CD4-positive, alpha-beta T cell treated with Interleukin-15 for 4 hours (primary cell): ENCODE results near the gene SLIT1.

ENCODE experiments used
- DNase-seq: peaks from one replicate; pipeline ENCODE4 v3.0.0-alpha.2; 2020; ENCODE audit warnings: low spot score

Gene SLIT1

DNA sequence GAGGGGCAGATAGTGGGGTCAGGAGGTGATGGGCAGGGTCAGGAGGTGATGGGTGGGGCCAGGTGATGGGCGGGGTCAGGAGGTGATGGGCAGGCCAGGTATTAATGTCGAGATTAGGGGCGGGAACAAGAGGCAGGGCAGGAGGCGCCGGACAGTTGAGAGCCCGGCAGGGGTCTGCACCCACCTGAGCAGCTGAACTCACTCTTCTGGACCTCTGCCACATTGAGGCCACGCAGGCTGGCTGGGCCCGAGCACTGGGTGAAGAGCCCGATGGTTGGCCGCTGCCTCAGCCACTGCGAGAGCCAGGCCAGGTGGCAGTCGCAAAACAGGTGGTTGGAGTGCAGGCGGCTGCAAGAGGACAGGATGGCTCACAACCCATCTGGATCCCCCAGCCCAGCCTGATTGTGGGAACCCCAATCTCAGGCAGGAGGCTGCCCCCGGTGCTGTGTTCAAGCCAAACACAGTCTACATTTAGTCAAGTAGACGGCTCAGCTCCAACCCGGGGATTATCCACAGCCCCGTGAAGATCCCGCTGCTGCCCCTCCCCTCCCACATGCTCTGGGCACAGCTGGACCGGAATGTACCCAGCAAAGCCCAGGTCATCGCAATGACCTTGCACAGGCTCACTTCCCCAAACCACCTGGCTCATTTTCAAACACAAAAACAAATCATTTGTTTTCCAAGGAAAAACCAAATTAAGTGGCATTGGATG is 122.3 kb downstream of the SLIT1 start:
- no peak for DNase-seq

DNA sequence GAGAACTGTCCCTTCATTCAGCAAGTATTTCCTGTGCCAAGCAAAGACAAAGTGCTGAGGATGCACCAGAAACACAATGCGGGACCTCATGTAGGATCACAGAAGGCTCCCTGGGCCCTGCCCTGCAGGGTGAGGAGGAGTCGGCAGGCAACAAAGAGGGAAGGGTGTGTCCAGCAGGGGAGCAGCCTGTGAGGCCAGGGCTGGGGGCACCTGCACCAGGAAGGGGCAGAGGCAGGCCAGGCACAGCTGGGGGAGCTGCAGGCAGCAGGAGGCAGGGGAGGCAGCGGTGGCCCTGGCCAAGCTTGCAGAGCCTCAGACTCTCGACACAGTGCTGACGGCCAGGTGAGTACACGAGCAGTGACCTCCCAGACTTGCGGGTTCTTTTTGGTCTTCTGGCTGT is 123.3 kb downstream of the SLIT1 start:
- no peak for DNase-seq

DNA sequence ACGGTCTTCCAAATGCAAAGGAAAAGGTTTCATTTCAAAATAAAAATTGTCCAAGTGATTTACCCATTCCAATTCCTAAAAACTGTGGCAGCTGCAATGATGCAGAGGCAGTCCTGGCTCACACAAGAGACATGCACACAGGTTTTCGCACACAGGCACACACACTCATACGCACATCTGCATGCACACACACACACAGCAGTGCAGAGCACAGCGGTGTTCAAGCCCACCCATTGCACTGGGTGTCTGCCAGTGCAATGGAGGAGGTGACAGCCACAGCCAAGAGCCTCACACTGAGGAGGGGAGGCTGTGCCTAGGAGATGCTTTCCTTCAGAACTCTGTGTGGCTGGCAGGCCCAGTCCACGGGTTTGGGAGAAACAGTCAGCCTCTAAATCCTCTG is 123.7 kb downstream of the SLIT1 start:
- no peak for DNase-seq

DNA sequence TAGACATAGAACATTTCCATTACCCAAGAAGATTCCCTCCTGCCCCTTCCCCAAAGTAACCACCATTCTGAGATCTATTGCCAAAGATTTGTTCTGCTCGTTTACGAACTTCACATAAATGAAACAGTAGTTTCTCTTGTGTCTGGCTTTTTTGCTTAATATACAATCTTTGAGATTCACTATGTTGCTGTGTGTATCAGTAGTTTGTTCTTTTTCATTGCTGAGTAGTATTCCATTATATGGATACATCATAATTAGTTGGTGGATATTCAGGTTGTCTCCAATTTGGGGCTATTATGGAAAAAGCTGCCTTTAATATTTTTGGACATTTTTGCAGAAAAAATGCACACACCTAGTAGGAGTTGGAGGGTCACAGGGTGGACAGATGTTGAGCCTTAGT is 124.3 kb downstream of the SLIT1 start:
- DNase-seq = no peak

DNA sequence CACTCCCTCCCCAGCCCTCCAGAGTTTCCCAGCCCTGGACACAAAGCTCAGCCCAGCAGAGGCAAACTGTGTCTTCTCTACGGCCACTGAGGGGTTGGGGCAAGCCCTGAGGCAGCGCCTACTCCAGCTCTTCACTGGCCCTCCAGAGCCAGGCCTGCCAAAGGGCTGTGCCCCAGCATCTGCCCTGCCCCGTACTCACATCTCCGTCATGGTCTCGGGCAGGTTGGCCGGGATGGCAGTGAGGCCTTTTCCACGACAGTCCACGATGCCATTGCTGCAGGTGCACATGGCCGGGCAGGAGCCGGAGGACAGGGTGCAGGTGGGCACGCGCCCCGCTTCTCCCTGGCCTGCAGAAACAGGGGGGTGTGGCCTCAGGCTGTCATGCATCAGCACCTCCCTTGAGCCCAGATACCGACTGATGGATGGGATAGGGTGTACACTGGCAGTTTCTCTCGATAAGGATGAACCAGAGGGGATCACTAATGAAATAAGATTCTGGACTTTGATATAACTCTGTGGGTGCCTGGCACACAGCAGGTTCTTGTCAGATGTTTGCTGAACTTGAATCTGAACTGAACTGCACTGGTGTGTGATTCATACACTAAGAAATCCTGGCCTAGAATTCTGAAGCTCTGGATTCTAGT is 125.2 kb downstream of the SLIT1 start:
- DNase-seq = no peak

DNA sequence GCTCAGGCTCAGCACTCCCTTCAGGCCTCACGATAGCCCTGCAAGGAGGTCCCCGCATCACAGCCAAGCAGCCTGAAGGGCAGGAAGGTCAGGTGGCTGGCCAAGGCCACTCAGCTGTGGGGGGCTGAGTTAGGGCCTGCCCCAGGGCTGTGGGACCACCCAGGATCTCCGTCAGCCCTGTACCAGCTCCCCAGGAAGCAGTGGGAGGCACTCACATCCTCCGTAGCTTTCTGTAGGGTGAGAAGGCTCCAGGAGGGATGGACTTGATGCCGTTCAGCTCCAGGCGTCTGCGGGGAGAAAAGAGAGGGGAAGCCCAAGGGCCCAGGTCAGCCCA is 125.9 kb downstream of the SLIT1 start:
- DNase-seq = no peak

DNA sequence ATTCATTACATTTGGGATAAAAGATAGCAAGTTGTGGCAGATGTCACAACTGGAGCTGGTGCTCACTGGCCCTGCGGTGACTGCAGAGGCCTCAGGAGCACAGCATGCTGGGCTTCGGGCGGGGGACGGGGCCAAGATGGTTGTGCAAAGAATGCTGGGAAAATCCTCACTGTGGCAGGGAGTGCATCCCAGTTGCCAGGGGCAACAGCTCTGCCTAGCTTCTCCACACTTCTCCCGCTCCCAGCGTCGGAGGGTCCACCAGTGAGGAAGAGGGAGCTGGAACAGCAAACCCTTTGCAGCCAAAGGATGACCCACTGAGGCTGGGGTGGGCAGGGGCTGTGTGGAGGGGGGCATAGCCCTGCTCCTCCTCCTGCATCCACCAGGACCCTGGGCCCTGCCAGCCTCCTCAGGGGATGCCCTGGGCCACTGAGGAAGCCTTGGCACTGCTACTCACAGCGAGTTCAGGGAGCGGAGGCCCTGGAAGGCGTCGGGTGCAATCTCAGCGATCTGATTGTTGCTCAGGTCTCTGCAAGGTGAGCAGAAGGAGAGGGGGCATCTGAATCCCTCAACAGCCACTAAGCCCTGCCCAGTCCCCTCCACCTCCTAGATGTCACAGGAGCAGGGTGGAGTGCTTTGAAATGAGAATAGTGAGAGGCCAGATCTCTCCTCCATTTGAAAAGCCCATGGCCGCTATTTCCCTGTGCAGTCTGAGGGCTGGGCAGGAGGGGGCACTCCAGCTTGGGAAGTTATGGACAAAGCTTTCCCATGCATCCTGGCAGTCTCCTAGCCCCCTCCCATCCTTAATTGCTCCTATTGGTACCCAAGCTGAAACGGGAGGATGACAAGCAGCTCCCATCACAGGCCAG is 126.5 kb downstream of the SLIT1 start:
- DNase-seq = no peak

DNA sequence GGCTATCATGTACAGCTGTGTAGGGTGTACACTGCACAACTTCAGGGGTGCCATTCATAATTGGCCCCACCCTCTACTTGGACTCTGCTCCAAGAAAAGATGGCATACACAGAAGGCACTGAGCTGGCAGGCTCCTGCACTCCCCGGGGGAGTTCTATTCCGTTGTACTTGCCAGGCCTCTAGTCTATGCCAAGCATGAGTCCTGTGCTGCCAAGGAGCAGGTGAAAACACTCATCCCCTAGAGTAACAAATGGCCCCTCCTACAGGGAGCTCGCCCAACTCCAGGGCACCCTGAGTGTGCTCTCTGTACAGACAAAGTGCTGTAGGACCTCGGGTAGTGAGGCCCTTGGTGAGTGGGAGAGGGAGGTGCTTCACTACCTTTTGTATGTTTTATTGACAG is 127.2 kb downstream of the SLIT1 start:
- no peak for DNase-seq

DNA sequence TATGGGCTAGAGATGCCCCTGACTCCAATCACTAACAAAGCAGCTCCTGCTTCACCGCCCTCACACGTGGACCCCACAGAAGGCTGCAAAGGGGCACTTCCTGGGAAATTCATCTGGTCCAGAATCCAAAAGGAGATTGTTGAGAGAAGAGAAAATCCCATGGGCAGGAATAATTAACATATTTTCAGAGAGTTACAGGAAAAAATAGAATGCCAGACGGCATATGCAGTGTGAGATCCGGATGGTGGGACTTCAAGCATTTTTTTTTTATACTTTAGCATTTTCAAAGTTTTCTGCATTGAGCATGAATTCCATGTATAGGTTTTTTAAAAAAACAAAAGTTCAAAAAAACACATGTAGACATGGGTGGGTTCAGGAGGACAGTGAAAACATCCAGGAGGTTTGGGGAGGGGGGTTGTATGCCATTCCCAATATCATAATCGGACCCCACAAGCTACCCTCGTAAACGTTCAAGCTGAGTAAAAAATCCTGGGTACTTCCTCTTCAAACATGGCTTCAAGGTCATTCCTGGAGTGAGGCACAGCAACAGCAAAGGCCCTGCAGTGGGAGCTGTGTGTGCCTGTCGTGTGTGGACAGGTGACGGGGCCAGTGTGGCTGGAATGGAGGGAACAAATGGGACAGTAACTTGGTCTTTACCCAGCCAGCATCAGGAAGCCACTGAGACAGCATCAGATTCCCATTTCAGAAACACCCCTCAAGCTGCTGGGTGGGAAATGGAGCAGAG is 128.1 kb downstream of the SLIT1 start:
- DNase-seq = no peak

DNA sequence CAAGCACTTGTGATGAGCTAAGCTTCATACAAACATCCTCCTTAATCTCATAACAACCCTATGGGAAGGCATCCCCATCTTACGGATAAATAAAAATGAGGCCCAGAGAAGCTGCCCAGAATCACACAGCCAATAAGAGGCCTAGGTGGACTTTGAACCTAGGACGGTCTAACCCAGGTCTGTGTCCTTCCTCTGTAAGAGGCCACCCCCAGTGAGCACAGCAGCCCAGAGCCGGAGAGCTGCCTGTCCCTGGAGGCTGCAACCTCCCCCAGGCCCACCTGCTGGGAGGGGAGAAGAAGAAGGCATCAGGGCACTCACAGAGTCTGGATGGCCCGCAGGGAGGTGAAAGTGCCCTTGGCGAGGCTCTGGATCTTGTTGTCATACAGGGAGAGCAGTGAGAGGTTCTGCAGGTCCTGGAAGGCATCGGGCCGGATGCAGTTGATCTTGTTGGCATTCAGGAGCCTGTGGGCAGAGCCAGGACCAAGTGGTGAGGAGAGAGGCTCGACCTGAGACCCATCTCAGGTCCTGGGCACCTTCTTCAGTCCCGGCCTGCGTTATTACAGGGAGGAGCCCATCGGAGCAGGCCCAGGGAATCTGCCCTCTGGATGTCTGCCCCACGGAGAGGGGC is 129.6 kb downstream of the SLIT1 start:
- DNase-seq = no peak

DNA sequence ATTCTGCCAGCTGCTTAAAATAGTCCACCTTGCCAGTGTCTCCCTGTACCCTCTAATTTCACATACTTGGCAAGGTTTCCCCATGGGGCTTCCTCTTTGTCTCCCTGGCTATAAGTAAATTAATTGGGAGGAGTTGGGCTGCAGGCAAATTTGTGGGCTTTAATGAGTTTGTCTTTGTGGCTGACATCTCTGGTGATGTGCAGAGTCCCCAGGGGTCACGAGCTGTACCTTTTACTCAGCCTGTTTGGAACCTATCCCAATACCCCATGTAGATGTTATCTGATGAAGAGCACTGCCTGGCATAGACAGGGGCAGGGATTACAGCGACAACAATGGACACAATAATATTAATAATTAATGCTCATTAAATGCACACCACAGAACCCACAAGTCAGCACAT is 132.5 kb downstream of the SLIT1 start:
- no peak for DNase-seq

DNA sequence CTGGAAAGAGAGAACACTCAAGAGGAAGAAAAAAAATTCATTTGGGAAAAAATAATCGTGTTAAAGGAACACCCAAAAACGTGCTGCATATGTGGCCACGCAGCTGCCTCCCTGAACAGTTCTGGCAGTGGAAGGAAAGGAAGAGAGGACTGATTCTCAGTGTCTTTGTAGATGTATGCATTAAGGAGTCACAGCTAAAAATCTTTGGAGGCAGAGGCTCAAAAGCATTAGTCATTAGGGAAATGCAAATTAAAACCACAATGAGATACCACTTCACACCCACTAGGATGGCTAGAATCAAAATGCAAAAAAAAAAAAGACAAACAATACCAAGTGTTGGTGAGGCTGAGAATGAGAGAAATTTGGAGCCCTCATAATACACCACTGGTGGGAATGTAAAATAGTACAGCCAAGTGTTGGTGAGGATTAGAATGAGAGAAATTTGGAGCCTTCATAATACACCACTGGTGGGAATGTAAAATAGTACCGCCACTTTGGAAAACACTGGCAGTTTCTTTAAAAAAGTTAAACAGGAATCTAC is 134.7 kb downstream of the SLIT1 start:
- DNase-seq = no peak

DNA sequence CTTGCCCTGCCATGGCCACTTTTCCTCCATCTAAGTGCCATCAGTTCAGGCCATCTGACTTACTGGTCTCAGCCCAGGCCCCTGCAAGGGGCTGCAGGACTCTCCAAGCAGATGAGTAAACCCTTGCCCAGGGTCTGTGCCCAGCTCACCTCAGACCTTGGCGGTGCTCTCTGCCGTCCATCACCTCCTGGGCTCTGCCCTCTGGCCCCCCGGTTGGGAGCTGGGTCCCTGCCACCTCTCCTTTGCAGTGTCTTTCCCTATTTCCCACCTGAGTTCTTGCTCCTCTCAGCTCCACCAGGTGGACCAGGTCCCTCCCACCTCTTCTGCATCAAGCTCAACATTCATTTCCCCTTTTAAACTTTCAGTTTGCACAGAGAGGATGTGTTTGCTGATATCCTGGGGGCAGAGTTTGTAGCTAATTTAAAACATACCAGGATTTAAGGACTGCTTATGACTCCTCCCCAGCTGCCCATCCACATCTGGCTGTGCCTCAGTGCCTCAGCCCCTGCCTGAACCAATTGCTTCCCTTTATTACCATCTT is 135.5 kb downstream of the SLIT1 start:
- DNase-seq = no peak

DNA sequence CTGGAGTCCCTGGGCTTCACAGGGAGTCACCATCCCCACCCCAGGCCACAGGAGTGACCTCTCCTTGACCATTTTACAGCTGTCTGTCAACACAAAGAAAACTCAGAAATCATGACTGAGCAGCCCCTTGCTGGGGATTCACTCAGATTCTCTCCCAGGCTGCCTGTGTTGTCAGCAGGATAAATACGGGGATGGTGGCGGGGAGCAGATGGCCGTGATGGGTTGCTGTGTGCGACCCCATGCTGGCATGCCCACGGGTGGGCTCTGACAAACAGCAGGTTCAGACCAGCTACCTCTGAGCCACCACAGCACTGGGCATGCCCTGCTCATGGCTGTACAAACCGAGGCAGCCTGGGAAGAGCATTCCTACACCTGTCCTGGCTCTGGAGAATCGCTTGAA is 136.1 kb downstream of the SLIT1 start:
- DNase-seq = no peak

DNA sequence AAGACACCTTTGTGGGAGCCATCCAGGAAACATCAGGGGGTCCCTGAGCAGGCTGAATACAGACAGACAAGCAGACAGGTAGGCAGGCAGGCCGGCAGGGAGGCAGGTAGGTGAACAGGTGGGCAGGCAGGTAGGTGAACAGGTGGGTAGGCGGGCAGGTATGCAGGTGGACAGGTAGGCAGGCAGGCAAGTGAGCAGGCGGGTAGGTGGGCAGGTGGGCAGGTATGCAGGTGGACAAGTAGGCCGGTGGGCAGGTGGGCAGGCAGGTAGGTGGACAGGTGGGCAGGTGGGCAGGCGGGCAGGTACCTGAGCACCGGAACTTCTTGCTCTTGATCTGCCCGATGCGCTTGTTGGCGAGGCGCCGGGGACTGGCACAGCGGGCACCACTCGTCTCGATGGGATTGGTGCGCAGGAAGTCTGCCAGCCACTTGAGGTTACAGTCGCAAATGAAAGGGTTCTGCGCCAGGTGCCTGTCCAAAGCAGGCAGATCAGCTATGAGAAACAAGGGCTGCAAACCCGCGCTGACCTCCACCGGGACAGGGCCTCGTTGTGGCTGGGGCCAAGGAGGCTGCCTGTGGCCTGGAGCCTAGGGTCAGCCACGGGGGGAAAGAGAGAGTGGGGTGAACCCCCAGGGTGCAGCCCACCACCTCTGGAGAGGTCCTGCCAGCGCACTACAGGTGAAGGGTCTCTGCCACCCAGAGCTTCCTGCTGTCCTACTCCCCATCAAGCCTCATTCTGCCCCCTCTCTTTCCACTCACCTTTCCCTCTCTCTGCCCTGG is 136.9 kb downstream of the SLIT1 start:
- no peak for DNase-seq

DNA sequence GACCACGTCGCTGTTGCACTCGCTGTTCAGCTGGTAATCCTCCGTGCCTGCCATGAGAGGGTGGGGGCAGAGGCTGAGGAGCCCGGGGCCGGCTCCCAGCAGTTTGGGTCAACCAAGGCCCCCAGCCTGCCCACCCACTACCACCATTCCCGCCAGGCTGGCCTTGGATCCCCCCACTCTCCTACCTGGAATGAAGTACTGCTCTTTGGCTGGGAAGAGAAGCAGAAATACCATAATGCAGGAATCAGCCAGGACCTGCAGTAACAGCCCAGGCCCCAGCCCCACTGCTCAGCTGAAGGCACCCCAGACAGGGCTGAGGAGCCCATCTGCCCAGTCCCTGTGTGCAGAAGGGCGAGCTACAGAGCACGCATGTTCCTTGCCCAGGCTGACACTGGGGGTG is 138.0 kb downstream of the SLIT1 start:
- DNase-seq = no peak

DNA sequence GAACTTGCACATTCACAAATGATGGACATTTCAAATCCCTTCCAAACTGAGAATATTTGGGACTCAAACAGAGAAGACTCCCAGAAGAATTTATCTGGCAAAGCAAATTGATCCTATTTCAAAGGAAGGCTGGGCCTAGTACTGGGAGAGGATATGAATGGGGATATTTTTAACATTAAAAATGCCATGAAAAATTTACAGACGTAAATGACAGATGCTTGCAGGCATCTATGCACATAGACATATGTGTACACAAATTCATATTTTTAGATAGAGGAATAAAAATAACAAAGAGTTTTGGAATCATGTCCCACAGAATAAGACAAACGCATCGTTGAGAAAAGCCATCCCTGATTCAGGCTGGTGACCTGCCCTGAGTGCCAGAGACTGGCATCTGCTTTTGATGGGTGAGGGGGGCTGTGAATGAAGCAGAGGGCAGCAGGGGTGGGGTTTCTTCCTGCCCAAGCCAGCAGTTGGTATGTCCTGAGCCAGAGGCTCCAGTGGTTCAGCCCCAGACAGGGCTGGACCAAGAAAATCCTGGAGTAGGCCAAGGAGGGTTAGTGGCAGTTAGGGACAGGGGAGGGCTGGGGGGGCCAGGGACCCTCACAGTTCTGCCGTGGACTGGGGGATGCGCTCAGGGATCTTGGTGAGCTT is 138.5 kb downstream of the SLIT1 start:
- DNase-seq = no peak

DNA sequence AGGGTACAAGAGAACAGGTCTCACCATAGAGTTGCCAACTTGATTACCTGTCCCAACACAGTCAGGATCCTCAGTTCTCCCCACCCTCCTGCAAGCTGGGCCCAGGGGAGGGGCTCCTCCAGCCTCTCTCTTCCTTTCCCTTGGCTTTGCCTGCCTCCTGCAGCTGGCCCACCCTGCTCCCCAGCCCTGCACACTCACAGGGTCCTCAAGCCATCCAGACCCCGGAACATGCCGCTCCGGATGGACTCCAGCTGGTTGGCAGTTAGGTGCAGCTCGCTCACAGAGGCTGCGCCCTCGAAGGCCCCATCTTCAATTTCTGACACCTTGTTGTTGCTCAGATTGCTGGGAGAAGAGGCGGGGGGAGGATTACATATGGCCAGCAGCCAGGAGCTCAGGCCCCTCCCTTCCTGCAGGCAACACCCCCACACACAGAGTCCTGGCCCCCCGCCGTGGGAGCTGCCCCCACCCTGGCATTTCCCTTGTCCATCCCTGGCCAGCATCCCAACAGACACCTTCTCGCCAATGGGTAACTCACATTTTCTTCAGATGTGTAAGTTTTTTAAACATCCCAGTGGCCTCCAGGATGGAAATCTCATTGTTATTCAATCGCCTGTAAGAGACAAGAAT is 139.2 kb downstream of the SLIT1 start:
- DNase-seq = no peak

DNA sequence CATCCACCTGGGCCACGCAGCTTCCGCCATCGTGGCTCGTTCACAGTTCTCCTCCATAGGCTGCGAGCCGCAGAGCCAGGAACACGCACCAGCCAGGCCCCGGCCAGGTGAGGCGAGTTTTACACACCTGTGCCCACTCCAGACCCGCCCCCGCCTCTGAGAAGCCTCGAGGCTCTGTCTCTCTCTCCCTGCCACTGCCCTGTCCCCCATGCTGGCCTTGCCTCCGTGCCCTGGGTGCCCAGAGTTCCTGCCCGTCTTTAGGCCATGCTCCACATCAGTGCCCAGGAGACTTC is 142.2 kb downstream of the SLIT1 start:
- DNase-seq = no peak
